Subcutaneous abdominal adipose tissue (tissue), 5 donors: ENCODE data around the gene SEMA3E.

Experiments
- H3K27ac ChIP-seq: one replicate; pipeline ENCODE4 v1.7.0; 2013; ENCODE audit warnings: low read depth, mild to moderate bottlenecking, inconsistent platforms, low read length, moderate library complexity
- H3K27me3 ChIP-seq, 5 donors: one replicate each; pipeline ENCODE4 v1.7.0; 2013; ENCODE audit warnings: low read length in 5 of 5, inconsistent platforms in 1 of 5; ENCODE audit not compliant: control insufficient read depth in 5 of 5, insufficient read depth in 4 of 5
- H3K36me3 ChIP-seq, 5 donors: one replicate each; pipeline ENCODE4 v1.7.0; 2013; ENCODE audit warnings: low read length in 5 of 5; ENCODE audit not compliant: control insufficient read depth in 5 of 5, insufficient read depth in 5 of 5
- H3K4me1 ChIP-seq, 5 donors: one replicate each; pipeline ENCODE4 v1.7.0; 2013; ENCODE audit warnings: low read length in 5 of 5, mild to moderate bottlenecking in 3 of 5, moderate library complexity in 1 of 5; ENCODE audit not compliant: control insufficient read depth in 5 of 5, insufficient read depth in 5 of 5
- H3K4me3 ChIP-seq, 5 donors: one replicate each; pipeline ENCODE4 v1.7.0; 2013; ENCODE audit warnings: low read length in 5 of 5, low read depth in 1 of 5
- H3K9ac ChIP-seq, 5 donors: one replicate each; pipeline ENCODE4 v1.7.0; 2013; ENCODE audit warnings: low read length in 5 of 5, mild to moderate bottlenecking in 4 of 5, moderate library complexity in 3 of 5
- H3K9me3 ChIP-seq, 5 donors: one replicate each; pipeline ENCODE4 v1.7.0; 2013; ENCODE audit warnings: low read length in 5 of 5; ENCODE audit not compliant: control insufficient read depth in 5 of 5
- donor health status: healthy.
- donor health status: healthy.
- donor health status: healthy.
- donor health status: healthy.
- donor health status: healthy.

The SEMA3E gene

DNA sequence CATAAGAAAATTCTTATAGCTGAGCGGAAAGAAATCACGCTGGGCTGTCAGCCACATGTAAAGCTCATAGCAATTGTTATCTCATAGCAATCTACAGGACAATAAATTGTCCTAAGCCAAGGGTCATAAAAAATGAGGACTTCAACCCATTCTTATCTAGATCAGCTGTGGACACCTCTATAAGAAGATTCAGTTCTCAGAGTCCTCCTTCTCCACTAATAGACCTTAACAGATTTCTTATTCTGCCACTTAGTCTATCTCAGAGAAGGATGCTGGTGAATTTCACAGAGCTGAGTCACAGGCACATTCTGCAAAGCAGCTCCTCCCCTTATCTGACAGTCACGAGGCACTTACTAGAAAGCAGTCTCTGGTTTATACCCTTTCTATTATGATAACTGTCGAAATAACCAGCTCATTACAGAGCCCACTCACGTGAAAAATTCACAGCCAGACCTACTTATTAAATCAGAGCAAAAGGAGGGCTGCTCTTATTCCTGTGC, 300.9 kb downstream of the SEMA3E start:
- Histone ChIP-seq H3K4me3 (no peak overlapping the region), H3K27me3 (no peaks in the 10 kb centered on the region), H3K27ac (no peak overlapping the region), H3K9ac (no peak overlapping the region), H3K4me1 (no peaks in the 10 kb centered on the region), H3K9me3 (peaks cover 0 to 9% (median 3%) of the 10 kb centered on the region in 5 donors), H3K36me3 (no peaks in the 10 kb centered on the region)

DNA sequence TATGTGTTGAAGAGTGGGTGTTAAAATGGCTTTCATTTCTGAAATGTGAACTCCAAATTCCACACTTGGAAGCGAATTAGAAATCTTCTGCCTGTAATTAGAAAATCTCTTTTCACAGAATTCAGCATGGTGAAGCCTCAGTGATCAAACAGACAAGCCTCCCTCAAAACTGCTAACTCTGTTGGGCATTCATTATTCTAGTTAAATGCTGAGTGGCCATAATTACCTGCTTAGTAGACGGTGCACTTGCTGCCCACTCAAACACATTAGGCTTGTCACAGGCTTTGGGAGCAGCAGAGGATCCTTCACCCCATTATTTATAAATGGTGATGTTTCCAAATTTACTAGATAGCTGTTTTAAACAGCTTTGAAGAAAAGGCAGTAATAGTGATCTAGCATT, 309.0 kb downstream of the SEMA3E start:
- H3K36me3 ChIP-seq: no peaks in the 10 kb centered on the region
- H3K4me3 ChIP-seq: no peak overlapping the region
- H3K9me3 ChIP-seq: peaks cover 0 to 2% (median 0%) of the 10 kb centered on the region in 5 donors
- H3K4me1 ChIP-seq: no peaks in the 10 kb centered on the region
- H3K27me3 ChIP-seq: no peaks in the 10 kb centered on the region
- H3K9ac ChIP-seq: no peak overlapping the region
- no peak overlapping the region for H3K27ac ChIP-seq

DNA sequence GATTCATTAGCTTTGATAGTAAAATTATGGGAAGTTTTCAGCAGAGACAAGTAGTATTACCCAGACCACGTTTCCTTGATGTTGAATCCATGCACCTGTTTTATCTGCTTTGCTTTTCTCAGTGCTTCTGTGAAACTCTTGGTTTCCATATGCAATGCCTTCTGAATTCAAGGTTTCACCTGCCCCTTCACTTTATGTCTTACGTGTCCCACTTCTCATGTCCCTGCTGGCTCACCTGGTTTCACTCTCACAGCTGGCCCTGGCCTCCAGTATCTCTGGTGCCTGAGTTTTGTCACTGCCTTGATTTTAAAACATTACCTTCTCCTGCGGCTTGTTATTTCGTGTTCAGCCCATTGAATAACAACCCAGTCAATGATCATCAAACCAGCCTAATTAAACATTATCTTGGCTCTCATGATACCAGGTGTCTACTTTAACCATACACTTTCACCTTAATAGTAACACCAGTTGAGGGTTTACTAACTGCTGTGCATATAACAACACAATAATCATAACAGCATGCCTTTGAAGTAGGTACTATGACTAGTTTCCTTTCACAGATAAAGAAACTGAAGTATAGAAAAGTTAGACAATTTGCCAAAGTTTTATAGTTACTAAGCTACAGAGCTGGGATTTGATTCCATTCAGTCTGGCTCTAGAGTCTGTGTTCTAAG, 310.5 kb downstream of the SEMA3E start:
- H3K9ac ChIP-seq: no peak overlapping the region
- H3K36me3 ChIP-seq: no peaks in the 10 kb centered on the region
- no peaks in the 10 kb centered on the region for H3K4me1 ChIP-seq
- peaks cover 0 to 2% (median 0%) of the 10 kb centered on the region in 5 donors for H3K9me3 ChIP-seq
- no peak overlapping the region for H3K4me3 ChIP-seq
- H3K27me3 ChIP-seq: no peaks in the 10 kb centered on the region
- H3K27ac ChIP-seq: no peak overlapping the region

DNA sequence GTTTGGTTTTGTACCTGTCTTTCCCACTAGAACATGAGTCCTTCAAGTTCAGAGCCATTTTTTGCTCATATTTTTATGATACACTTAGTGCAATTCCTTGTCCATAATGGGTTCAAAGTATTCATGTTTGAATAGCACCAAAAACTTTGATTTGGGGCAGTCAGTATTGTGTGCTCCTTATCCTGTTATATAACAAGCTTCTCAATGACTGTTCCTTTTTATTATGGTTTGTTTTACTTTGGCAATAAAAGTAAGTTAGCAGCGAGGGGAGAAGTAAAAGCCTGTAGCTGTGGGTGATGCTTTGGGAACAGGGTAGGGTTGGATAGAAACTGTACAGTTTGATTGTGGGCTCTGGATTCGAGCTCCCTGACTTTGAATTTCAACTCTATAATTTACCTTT, 311.9 kb downstream of the SEMA3E start:
- Histone ChIP-seq H3K4me1 (no peaks in the 10 kb centered on the region), H3K27me3 (no peaks in the 10 kb centered on the region), H3K9me3 (peaks cover 0 to 2% (median 0%) of the 10 kb centered on the region in 5 donors)

DNA sequence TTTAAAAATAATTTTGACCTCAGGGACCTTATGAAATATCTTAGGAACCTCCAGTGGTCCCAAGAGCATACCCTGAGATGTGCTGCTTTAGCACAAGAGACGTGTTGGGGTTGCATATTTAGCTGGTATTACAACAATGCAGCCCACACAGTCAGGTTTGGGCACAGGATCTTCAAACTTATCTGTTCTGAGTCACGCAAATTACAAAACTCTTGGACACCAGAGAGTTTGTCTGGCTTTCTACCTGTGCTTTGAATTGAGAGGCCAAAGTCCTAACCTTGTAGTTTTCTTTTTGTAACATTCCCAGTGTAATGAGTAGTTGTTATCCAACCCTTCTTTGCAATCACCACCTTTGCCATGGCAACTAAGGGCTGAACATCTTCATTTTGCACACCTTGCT, 322.7 kb downstream of the SEMA3E start:
- Histone ChIP-seq H3K36me3 (no peaks in the 10 kb centered on the region), H3K27ac (no peak overlapping the region), H3K4me1 (no peaks in the 10 kb centered on the region), H3K9me3 (no peaks in the 10 kb centered on the region), H3K9ac (no peak overlapping the region), H3K4me3 (no peak overlapping the region), H3K27me3 (no peaks in the 10 kb centered on the region)

More for the DNA sequence above, 311.9 kb downstream of the SEMA3E start:
- Histone ChIP-seq H3K9ac (no peak overlapping the region), H3K4me3 (no peak overlapping the region), H3K27ac (no peak overlapping the region), H3K36me3 (no peaks in the 10 kb centered on the region)

DNA sequence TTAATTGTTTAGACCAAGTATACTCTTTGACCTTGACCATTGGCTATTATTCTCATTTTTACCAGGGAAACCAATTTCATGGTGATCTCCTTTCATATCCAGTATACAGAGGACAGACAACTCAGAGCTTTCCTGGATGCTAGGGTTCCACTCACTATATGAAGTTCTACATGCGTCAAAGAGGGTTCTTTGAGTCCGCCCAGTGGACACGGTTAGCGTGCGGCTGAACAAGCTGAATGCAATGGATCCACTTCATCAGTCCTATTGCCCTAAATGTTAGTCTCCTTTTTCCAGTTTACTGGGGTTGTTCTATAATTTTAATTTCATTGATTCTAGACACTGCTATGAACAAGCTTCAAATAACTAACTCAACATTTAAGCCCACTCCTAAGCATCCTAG, 323.9 kb downstream of the SEMA3E start:
- H3K27me3 ChIP-seq: no peaks in the 10 kb centered on the region
- no peak overlapping the region for H3K4me3 ChIP-seq
- no peaks in the 10 kb centered on the region for H3K4me1 ChIP-seq
- no peak overlapping the region for H3K27ac ChIP-seq
- no peaks in the 10 kb centered on the region for H3K9me3 ChIP-seq
- H3K9ac ChIP-seq: no peak overlapping the region
- H3K36me3 ChIP-seq: no peaks in the 10 kb centered on the region

DNA sequence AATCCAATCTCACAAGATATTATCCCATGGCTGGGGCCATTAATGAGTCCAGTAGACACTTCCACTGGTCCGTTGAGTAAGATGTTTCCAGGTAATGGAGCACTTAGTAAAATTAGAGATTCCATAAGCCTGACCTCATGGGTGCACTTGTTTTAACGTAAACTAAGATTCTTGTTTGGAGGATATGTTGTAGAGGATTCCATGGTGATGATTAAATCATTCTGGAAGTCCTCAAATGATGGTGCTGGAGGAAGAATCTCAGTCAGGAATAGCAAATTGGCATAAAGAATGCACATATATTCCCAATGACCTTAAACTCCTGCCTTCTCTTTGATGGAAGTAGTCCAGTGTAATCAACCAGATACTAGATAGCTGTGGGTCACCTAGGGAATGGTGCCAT, 324.3 kb downstream of the SEMA3E start:
- no peaks in the 10 kb centered on the region for H3K9me3 ChIP-seq
- H3K9ac ChIP-seq: no peak overlapping the region
- H3K27ac ChIP-seq: no peak overlapping the region
- no peaks in the 10 kb centered on the region for H3K36me3 ChIP-seq
- H3K4me1 ChIP-seq: no peaks in the 10 kb centered on the region
- no peak overlapping the region for H3K4me3 ChIP-seq
- H3K27me3 ChIP-seq: no peaks in the 10 kb centered on the region

DNA sequence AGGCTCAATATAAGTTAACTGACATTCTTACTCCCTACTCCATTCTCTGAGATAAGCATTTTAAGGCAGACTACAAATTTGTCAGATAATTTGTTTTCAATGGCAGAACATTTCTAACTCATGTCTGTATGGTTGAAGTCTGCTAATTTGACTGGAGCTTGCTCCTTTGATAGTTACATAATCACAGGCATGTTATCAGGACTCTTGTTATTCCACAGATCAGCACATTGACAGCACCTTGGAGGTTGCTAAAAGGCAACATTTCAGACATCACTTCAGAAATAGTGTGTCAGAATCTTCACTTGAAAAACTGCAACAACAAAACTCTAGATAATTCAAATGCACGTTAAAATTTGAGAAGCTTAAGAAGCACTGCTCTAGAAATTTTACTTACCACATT, 327.9 kb downstream of the SEMA3E start:
- no peak overlapping the region for H3K27ac ChIP-seq
- H3K9me3 ChIP-seq: no peaks in the 10 kb centered on the region
- no peak overlapping the region for H3K9ac ChIP-seq
- no peaks in the 10 kb centered on the region for H3K36me3 ChIP-seq
- no peaks in the 10 kb centered on the region for H3K4me1 ChIP-seq
- H3K4me3 ChIP-seq: no peak overlapping the region
- no peaks in the 10 kb centered on the region for H3K27me3 ChIP-seq

DNA sequence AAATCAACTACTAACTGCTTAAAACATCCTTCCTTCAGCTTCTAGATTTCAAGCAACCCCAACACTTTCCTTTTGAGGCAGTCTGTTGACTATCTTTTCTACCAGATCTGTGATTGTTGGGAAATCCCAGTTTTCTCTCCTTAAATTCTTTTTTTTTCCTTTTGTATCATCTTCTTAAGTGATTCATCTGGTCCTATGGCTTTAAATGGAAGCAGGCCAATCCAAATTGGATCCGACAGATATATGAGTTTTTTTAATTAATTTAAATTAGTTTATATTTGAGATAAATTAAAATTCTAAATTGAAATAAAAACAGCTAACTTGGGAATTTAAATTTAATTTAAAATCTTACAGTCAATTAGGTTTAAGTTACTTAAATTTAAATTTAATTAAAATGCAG, 335.0 kb downstream of the SEMA3E start:
- Histone ChIP-seq H3K27ac (no peak overlapping the region), H3K27me3 (no peaks in the 10 kb centered on the region), H3K9ac (no peak overlapping the region), H3K4me3 (no peak overlapping the region), H3K4me1 (no peaks in the 10 kb centered on the region), H3K36me3 (no peaks in the 10 kb centered on the region), H3K9me3 (no peaks in the 10 kb centered on the region)
